GM21360 (cell line): ENCODE measurements around the gene KAT7.
A peak's percentile ranks its signal among the peaks of the same experiment; 100 is the strongest.
"Not testable (repeated sequence)": the region's sequence is repeated elsewhere in the genome, so short reads cannot be mapped to it uniquely, and the experiment has no call there.

Experiments used
- ATAC-seq: cut with Tn5 transposase; IDR thresholded peaks from one replicate; pipeline ENCODE4 v1.9.1; 2021; ENCODE audit warnings: mild to moderate bottlenecking, moderate library complexity; ENCODE audit not compliant: unreplicated experiment

KAT7 gene

DNA sequence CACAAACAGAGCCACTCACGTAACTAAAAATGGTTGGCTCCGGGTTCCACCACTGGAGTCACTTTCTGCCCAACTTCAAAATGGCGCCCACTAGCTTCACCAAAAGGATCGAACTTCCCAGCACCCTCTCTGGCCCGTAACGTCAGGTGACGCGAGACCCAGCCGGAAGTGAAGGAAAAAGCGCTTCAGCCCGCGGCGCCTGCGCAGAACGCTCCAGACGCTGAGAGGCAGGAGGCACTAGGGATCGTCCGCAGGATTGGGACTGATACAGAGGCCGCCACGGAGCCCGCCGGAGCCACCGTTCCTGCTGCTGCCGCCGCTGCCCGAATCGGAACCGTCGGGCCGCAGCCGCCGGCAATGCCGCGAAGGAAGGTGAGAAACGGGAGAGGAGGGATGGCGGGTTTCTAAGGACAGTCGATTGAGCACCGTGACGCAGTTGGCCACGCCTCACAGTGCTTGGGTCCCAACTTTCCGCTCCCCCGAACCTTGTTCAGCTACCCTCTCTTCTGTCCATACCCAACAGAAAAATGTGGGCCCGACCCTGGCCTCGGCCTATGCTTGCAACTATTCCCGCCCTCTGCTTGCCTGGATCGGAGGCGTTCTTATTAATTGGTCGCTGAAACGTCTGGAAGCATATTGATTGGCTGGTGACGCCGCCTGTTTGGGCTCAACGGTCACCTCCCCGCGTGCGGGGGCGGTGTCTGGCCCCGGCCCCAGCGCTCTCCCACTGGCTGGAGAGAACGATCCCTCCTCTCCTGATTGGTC is at the start of gene KAT7:
Gene KAT7 (plus strand): TSS at position 204 of the 765 bp plus-strand sequence. CDS start 154 bp downstream, at position 358.
- peak; percentile 84 for ATAC-seq

GRCh38 chr17:49739641-49740271 is 48.7 kb upstream of the KAT7 start:
- no peak for ATAC-seq

- peak; percentile 41 for ATAC-seq
Observed at GRCh38 chr17:49741009-49741691, 47.3 kb upstream of the KAT7 start.

GRCh38 chr17:49741692-49742076 is 46.8 kb upstream of the KAT7 start:
- no peak for ATAC-seq

DNA sequence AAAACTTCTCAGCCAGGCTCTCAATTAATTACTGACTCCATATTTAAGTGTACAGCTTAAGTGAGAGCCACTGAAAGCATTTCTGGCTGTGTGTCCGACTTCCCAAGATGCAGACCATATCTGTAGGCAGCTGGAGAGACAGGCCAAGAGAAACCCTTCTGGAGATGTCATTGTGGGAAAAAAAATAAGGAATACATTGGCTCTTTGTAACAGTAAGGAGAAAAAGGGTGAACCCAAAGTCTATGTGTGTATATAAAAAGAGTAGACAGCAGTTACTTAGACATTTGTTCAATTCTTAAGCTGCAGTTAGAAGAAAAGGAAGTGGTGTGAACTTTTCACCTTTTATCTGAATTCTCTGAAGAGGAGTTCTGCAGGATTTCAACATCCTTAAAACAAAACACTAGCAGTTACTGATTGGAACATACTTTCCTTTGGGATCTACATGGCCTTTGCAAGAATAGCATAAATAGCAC is 46.3 kb upstream of the KAT7 start:
- no peak for ATAC-seq

GRCh38 chr17:49745175-49746139 is 43.0 kb upstream of the KAT7 start:
- no peak for ATAC-seq

DNA sequence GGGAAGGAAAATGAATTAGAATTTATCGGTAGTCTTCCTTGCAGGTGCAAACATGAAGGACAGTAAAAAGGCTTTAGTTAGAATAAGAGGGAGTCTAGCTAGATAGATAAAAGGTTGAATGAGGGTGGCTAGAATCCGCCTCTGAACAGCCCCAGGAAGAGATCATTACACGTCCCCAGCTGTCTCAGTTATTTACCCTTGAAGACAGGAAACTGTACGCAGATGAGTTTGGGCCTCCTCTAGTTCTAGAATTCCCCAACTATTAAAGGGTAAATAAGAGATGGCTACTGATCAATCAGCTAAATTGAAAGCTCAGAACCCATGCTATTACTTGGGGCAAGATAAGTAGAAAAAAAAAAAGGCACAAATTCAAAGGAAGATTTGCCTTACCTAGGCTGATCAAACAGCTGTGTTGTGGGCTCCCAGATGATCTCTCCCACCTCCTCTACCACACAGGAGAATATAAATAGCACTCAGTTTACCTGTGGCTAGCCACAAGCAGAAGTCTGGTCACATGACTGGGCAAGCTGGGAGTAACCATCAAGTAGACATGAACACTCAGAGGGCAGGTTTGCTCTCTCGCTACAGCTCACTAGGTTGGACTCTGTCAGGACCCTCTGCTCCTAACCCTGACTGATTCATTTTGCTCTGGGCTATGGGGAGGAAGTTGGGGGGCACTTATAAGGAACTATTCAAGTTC is 41.5 kb upstream of the KAT7 start:
- ATAC-seq: peak; percentile 43

DNA sequence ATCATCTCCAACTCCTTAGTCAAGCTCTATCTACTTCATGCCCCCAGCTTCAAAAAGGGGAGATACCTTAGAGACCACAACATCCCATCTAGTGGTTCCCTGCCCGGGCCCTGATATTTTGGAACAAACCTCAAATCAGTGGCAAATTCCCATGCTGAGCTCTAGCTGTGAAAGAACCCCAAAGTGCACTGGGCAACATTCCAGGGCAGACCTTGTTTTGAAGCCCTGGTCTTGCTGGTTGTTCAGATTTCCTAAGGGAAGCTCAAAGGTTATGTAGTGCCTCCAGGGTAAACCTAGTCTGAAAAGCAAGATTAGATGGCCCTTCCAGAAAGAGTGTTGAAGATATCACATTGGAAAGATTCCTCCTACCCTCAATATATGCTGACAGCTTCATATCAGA is 40.8 kb upstream of the KAT7 start:
- no peak for ATAC-seq

- no peak for ATAC-seq
Observed at GRCh38 chr17:49748223-49748622, 40.3 kb upstream of the KAT7 start.

DNA sequence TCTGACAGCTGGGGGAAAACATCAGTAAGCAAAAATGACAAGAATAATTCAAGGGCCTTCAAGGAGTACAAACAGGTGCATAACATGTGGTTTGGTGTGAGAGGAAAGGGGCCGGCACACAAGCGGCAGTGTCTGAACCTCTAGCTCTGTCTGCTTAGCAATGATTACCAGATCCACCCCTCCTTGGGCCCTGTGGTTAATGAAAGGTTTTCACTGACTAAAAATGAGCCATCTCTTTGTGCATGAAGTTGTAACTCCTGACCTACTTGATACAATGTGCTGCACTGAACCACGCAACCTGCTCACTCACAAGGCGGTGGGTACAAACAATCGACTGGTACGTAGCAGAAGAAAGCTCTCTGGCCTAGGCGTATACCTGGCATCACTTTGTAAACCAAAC is 39.7 kb upstream of the KAT7 start:
- ATAC-seq: peak; percentile 72

DNA sequence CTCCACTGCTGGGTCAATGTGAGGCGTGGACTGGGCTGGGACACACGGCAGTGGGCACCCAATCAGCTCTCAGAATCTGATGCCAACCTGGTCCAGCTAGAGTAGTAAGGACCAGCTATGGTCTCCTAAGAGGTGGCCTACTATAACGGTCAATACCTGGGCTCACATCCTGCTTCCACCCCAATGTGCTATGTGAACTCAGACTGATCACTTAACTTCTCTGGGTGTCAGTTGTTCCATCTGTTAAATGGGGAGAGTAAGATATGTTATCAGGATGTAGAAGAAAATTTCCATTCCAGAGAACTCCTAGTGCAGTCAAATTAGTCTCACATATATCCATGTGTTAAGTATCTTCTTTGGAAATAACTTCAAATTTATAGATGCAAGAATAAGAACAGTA is 38.8 kb upstream of the KAT7 start:
- no peak for ATAC-seq

- no peak for ATAC-seq
Observed at GRCh38 chr17:49752508-49752907, 36.0 kb upstream of the KAT7 start.

- no peak for ATAC-seq
Observed at GRCh38 chr17:49753959-49754391, 34.5 kb upstream of the KAT7 start.

- no peak for ATAC-seq
Observed at GRCh38 chr17:49755663-49756283, 32.7 kb upstream of the KAT7 start.

DNA sequence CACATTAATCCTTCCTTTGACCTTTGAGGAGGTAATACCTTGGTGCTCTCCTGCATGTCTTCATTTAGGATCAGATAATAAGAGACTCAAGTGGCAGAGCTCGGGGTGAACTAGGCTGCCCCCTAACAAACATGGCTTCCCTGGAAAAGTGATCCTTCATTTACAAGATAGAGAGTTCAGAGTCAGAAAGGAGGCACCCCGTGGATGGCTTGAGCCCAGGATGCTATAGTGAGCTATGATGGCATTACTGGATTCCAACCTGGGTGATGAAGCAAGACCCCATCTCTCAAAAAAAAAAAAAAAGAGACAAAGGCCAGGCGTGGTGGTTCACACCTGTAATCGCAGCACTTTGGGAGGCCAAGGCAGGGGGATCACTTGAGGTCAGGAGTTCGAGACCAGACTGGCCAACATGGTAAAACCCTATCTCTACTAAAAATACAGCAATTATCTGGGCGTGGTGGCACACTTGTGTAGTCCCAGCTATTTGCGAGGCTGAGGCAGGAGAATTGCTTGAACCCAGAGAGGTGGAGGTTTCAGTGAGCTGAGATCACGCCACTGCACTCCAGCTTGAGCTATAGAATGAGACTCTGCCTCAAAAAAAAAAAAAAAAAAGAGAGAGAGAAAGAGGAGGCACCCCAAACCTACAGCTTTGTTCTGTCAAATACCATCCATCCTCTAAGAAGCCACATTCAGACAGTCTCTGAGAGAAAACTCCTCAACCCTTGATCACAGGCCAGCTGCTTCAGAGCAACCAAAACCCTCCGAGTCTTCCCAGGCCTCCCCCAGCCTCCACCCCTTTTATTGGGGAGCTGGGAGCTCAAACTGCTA is 31.9 kb upstream of the KAT7 start:
- no peak for ATAC-seq

- no peak for ATAC-seq
Observed at GRCh38 chr17:49757151-49757777, 31.2 kb upstream of the KAT7 start.

- ATAC-seq: not testable (repeated sequence)
Observed at GRCh38 chr17:49758464-49759010, 29.9 kb upstream of the KAT7 start.

DNA sequence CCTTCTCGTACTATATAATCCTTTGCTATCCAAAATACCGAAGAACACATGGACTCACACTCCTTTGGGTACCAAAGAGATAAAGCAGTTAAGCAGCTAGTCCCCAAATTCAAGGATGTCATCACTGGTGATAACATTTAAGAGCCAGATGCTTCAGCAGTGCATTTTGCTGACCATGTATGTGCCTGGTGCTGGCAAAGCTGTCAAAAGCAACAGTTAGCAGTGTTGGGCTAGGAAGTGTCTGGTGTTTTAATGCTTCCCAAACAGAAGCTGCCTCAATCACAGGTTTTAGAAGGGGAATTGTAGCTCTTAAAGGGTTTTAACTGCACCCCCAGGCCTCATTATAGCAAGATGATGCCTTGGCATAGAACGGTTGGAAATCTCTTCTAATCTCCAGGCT is 29.3 kb upstream of the KAT7 start:
- ATAC-seq: no peak
